Sciatic nerve (tissue), 2 donors: ENCODE results near the gene P2RY11. TPM values are rescaled to one million over a fixed set of nuclear protein-coding genes. Genes with fewer than 3 reads are reported as not detected.

Experiments
- ATAC-seq: fragments of 200-7000 bp; cut with Tn5 transposase; one replicate; pipeline ENCODE4 v1.9.1; 2020; ENCODE audit warnings: mild to moderate bottlenecking, moderate library complexity
- DNase-seq: peaks from one replicate; pipeline ENCODE4 v3.0.0-alpha.2; 2020; ENCODE audit warnings: low spot score
- intact Hi-C: fragments of 100-400 bp; cut with DNase I; formaldehyde crosslinking; loops from one replicate; pipeline ENCODE4 v1.14.2; 2022
- total RNA-seq: library from RNA; stranded (reverse); fragmentation: NEBNext Ultra II Directional; extraction: Animal tissue kit (Norgen Biotek cat#: 25700); gene quantifications from one replicate; pipeline ENCODE4 v1.2.1, GENCODE V29; 2021
- donor health status: DM: no; HTN: no; CAD: no.
- donor health status: DM: no; HTN: no; CAD: no.

Gene P2RY11
- total RNA-seq, 1 donor from 2014 or later: 9.9 TPM

GRCh38 chr19:10091895-10092641, 19.4 kb upstream of the P2RY11 start:
- DNase-seq (no peak), ATAC-seq (no peak)
- intact Hi-C loops: no loop called here

- no peak for ATAC-seq
- intact Hi-C loops: no loop called here
- DNase-seq: no peak
These were observed 18.7 kb upstream of the P2RY11 start for GRCh38 chr19:10092648-10093294.

GRCh38 chr19:10093295-10094186, 18.0 kb upstream of the P2RY11 start:
- intact Hi-C loops: no loop called here
- DNase-seq (no peak), ATAC-seq (no peak)

- intact Hi-C loops: no loop called here
- no peak for ATAC-seq
- no peak for DNase-seq
These were observed 15.9 kb upstream of the P2RY11 start for GRCh38 chr19:10095622-10095947.

GRCh38 chr19:10095948-10096614, 15.4 kb upstream of the P2RY11 start:
- intact Hi-C loops: no loop called here
- DNase-seq: peak; percentile 93
- ATAC-seq: peak; percentile 87

GRCh38 chr19:10096615-10096963, 14.9 kb upstream of the P2RY11 start:
- DNase-seq (peak; percentile 75), ATAC-seq (no peak)
- intact Hi-C loops: no loop called here

- DNase-seq (no peak), ATAC-seq (no peak)
- intact Hi-C loops: loop anchor here (10.0 kb wide), 1 partner anchor 165 kb away; the partner anchor contains the start of gene OLFM2
These were observed 11.2 kb upstream of the P2RY11 start for GRCh38 chr19:10100163-10100785.

- ATAC-seq: no peak
- intact Hi-C loops: loop anchor here (10.0 kb wide), 1 partner anchor 168 kb away; the partner anchor contains the start of gene OLFM2
- no peak for DNase-seq
These were observed 8.7 kb upstream of the P2RY11 start for GRCh38 chr19:10102787-10103236.

- intact Hi-C loops: loop anchor here (10.0 kb wide), 1 partner anchor 169 kb away; the partner anchor contains the start of gene OLFM2
- DNase-seq (no peak), ATAC-seq (no peak)
These were observed 7.4 kb upstream of the P2RY11 start for GRCh38 chr19:10104130-10104513.

- DNase-seq: no peak
- no peak for ATAC-seq
- intact Hi-C loops: loop anchor here (10.0 kb wide), 1 partner anchor 170 kb away; the partner anchor contains the start of gene OLFM2
These were observed 6.6 kb upstream of the P2RY11 start for GRCh38 chr19:10104665-10105508.

- intact Hi-C loops: loop anchor here (10.0 kb wide), 1 partner anchor 171 kb away; the partner anchor contains the start of gene OLFM2
- ATAC-seq (peak; percentile 4), DNase-seq (no peak)
These were observed 5.9 kb upstream of the P2RY11 start for GRCh38 chr19:10105509-10106099.

GRCh38 chr19:10106100-10106936, 5.2 kb upstream of the P2RY11 start, which contains the start of gene PPAN:
TSS of gene PPAN (plus strand) at chr19:10106362. CDS start at chr19:10106395, 33 bp downstream.
- intact Hi-C loops: loop anchor here (10.0 kb wide), 1 partner anchor 172 kb away; the partner anchor contains the start of gene OLFM2
- DNase-seq: peak; percentile 99
- peak; percentile 99 for ATAC-seq

- intact Hi-C loops: loop anchor here (10.0 kb wide), 1 partner anchor 172 kb away; the partner anchor contains the start of gene OLFM2
- DNase-seq (no peak), ATAC-seq (no peak)
These were observed 4.2 kb upstream of the P2RY11 start for GRCh38 chr19:10107254-10107653.

GRCh38 chr19:10107817-10108367, 3.6 kb upstream of the P2RY11 start:
- intact Hi-C loops: loop anchor here (10.0 kb wide), 1 partner anchor 173 kb away; the partner anchor contains the start of gene OLFM2
- DNase-seq (no peak), ATAC-seq (no peak)

- no peak for DNase-seq
- no peak for ATAC-seq
- intact Hi-C loops: loop anchor here (10.0 kb wide), 1 partner anchor 175 kb away; the partner anchor contains the start of gene OLFM2
These were observed 2.0 kb upstream of the P2RY11 start for GRCh38 chr19:10109528-10109927.
